H1 (cell line): ENCODE data around the gene LOXL1. TPM values are rescaled to one million over a fixed set of nuclear protein-coding genes. Genes with fewer than 3 reads are reported as not detected.

Source experiments
- BACH1 ChIP-seq: IDR thresholded peaks from 2 replicates; pipeline ENCODE4 v1.6.1; 2012; ENCODE audit warnings: low read length, improper control_type of control experiment
- GABPA ChIP-seq: IDR thresholded peaks from 2 replicates; pipeline ENCODE4 v1.6.1; 2011; ENCODE audit warnings: mild to moderate bottlenecking, low read length, moderate library complexity, borderline replicate concordance; ENCODE audit not compliant: insufficient read depth
- NANOG ChIP-seq: IDR thresholded peaks from 2 replicates; pipeline ENCODE4 v1.6.1; 2011; ENCODE audit warnings: low read length, low read depth, mild to moderate bottlenecking, inconsistent platforms; ENCODE audit not compliant: insufficient read depth, poor library complexity, severe bottlenecking
- SRF ChIP-seq: IDR thresholded peaks from 2 replicates; pipeline ENCODE4 v1.6.1; 2011; ENCODE audit warnings: mild to moderate bottlenecking, low read depth, low read length, moderate library complexity
- TBP ChIP-seq: IDR thresholded peaks from 2 replicates; pipeline ENCODE4 v1.6.1; 2011; ENCODE audit warnings: low read depth, low read length, improper control_type of control experiment
- polyA plus RNA-seq, 7 experiments: library from polyadenylated mRNA; depleted of rRNA in 3 of 7; stranded (reverse) in 5 of 7; unstranded in 2 of 7; fragments of >200 nt in 5 of 7; fragments of 200-250 nt in 2 of 7; gene quantifications; 1 replicate in 5 of 7; 2 replicates in 1 of 7; 4 replicates in 1 of 7; pipeline versions ENCODE4 v1.2.1 to v1.2.3, GENCODE V29; 2011 to 2013; ENCODE audit warnings: missing spikeins in 2 of 7, mixed read lengths in 2 of 7
- total RNA-seq: library from RNA; stranded (reverse); fragmentation: NEBNext Ultra II Directional; extraction: Animal tissue kit (Norgen Biotek cat#: 25700); gene quantifications from 2 replicates; pipeline ENCODE4 v1.2.1, GENCODE V29; 2021

LOXL1 gene
- total and polyA plus RNA-seq, 2 of the 8 experiments (the other 6 are each of a cell fraction or from before 2014, with no cell fraction given), result 8.1 to 14.4 TPM

DNA sequence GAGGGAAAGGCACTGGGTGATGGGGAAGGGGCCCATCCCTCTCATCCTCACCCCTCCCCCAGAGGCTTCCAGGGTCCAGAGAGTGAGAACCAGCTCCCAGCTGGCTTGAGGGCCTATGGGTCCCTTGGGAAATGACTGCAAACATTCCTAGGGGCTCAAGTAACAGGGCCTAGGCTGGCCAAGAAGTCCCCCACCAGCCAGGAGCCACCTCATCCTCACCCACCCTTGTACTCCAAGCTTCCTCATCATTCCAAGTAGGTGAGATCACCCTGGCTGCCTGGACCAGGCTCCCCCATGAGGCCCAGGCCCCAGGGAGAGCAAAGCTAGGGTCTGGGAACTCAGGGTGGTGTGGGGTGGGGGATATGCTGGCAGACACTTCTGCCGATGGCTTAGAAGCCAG is 14.8 kb downstream of the LOXL1 start (continued):
- TF ChIP-seq GABPA (no peak), BACH1 (no peak), NANOG (no peak), SRF (no peak), TBP (no peak)
